Stimulated activated CD4-positive, alpha-beta T cell treated with anti-CD3 and anti-CD28 coated beads, Interleukin-12 subunit alpha, Interleukin-12 subunit beta, amount 100 ng/mL, for 24 hours (primary cell): Measurements from ENCODE around the gene EMILIN2.
"Not testable (repeated sequence)": the region's sequence is repeated elsewhere in the genome, so short reads cannot be mapped to it uniquely, and the experiment has no call there.

ENCODE experiments used
- DNase-seq, 2 experiments: peaks; one replicate each; pipeline ENCODE4 v3.0.0-alpha.2; 2020; ENCODE audit warnings: low read depth in 2 of 2

Gene EMILIN2

DNA sequence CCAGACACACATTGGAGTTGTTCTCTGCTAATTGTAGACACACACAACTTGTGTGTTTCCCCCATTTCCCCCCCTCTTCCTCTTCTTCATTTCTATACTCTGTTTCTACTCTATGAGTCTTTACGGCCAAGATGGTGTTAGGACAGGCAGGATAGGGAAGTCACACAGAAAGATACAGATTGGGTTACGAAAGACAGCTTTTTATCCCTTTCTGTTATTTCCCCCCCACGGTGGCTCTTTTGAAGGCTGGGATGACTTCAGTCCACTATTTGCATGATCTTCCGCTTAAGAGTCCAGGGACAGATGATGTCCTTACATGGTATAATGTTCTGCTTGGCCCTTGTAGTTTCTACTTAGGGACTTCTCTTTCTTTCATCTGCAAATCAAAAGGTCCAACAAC lies 1.6 kb upstream of the EMILIN2 start:
- no peak for DNase-seq

DNA sequence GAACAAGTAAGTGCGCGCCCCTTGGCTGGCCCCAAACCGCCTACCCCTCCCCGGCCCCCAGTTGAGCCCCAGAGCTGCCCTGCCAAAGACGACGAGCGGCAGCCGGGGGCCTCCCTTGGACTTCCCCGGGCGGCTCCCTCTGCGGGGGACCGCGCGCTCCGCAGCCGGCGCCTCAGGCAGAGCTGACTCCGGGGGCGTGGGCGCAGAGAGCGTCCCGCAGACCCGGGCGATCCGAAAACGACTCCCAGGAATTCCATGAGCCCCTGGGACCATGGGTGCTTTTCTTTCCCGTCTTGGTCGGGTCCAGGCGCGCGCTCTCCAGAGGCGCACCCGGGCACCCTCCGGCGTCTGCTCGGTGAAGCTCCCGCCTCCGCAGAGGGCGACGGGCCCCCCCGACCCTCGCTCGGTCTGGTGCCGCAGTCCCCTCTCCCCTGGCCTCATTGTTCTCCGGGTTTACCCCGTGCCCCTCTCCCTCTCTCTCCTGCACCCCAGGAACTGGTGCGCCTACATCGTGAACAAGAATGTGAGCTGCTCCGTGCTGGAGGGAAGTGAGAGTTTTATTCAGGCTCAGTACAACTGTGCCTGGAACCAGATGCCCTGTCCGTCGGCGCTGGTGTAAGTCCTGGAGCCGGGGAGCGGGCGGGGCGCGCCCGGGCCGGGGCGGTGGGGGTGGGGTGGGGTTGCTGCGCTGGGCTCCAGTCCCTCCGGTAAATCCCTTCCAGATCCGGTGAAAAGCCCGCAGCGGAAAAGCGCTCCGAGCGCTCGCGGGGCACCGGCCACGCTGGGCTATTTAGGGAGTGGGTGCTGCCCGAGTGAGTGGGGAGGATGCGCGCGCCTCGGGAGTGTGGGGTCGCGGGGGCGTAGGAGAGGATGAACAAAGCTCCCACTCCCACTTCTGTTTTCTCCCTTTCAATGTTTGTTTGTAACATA lies 776 bp downstream of the EMILIN2 start:
- DNase-seq = peak in 1 of 2 experiments; percentile 29

DNA sequence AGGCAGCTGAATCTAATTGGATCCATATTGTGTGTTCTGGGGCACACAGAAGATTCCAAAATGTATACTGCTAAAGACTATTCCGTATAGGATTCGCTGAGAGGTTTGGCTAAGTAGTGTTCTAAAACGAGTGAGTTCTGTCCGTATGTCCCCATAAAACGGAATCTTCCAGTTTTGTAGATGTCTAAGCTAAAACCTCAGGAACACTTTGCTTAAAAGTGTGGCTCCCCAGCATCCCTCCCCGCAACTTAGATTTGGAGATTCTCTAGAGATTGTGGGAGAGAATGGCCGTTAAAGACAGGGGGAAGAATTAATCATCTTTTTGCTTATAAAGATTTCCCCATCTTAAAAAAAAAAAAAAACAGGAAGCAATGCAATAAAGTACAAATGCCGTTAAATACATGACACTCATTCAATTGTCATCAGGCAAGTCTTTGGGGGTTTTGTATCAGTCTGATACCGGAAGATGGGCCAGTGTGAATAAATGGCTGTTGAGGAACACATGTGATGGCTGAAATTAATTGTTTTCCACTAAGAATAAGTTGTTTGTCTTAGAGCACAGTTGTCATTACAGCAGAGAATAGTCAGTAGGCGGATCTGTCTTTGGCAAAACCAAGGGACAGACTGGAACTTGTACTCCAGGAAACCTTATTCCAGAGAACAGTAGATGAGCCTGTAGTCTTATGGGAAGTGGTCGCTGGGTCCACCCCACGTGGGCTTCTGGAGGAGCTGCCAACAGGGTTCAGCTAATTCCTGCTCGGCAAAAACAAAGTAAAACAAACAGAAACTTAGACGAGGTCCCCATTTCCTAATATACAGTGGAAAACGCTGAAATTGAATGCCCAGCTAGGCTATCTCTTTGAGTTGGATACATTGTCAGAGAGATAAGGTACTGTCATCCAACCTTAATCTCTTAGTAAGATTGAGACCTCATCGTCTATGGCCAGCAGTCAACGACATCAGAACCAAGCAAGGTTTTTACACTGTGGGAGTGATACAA lies 1.7 kb downstream of the EMILIN2 start:
- no peak for DNase-seq

DNA sequence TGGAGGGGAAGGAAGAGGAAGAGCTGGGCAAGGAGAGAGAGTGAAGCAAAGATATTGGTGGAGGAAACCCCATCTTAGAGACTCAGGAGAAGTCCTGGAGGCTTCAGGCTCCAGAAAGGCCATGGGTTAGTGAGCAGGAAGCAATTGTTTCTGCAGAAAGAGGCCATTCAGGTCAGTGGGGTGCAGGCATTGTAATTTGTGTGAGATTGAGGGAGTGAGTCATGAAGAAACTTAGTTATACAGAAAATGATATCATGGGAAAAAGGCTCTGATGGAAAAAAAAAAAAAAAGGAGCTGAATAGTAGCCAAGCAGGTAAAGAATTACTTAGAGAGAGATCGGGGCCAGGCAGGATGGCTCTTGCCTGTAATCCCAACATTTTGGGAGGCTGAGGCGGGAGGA lies 4.0 kb downstream of the EMILIN2 start:
- DNase-seq = no peak

DNA sequence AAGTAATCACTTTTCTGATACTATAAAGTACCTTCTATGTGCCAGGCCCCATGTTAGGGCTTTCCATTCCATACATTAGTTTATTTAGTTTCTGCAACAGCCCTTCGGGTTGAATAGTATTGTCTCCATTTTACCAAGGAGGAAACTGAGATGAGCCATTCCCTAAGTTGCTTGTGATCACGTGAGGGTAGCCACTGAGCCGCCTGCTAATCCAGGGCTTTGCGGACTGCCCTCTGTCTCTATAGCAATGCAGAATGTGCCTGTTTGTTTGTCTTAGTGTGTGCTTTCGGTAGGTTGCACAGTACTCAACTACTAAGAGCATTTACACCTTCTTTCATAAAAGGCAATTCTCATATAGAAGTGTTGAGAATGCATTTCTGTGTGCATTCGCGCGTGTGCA lies 5.0 kb downstream of the EMILIN2 start:
- no peak for DNase-seq

DNA sequence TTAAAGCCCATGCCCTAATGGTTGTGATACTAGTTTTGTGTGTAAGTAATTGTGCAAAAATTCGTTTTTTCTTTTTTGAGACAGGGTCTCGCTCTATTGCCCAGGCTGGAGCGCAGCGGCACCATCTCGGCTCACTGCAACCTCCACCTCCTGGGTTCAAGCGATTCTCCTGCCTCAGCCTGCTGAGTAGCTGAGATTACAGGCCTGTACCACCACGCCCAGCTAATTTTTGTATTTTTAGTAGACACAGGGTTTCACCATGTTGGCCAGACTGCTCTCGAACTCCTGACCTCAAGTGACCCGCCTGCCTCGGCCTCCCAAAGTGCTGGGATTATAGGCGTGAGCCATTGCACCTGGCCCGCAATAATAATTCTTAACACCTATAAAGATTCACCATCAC lies 5.7 kb downstream of the EMILIN2 start:
- not testable (repeated sequence) for DNase-seq

DNA sequence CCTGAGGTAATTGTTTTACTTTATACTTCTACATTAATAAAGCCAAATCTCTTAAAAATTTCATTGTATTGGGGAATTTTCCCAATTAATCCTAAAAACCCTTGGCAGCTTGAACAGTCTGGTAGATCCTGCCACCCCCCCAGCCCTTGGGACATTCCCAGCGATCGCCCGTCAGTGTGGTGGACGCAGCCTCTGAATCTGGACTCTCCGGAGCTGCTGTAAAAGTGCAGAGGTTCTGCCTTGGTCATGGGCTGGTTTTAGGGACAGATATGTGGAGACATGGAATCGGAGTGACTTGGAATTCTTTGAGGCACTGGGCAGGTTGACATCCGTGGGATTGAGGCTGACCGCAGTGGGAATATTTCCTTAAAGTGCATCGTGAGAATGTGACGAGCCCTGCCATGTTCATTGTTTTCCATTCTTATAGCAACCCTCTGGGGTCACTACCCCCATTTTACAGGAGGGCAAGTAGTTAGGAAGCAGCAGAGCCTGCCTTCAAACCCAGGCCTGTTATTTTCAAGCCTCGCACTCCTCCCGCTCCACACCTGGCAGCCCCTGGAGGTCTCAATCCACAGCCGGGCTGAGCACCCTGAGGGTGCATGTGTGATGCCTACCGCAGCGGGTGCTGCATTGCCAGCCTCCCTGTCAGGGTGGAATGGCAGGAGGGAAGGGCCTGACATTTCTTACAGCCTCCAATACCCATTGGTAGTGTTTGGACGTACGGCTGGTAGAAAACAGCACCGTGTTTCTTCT lies 6.5 kb downstream of the EMILIN2 start:
- no peak for DNase-seq

DNA sequence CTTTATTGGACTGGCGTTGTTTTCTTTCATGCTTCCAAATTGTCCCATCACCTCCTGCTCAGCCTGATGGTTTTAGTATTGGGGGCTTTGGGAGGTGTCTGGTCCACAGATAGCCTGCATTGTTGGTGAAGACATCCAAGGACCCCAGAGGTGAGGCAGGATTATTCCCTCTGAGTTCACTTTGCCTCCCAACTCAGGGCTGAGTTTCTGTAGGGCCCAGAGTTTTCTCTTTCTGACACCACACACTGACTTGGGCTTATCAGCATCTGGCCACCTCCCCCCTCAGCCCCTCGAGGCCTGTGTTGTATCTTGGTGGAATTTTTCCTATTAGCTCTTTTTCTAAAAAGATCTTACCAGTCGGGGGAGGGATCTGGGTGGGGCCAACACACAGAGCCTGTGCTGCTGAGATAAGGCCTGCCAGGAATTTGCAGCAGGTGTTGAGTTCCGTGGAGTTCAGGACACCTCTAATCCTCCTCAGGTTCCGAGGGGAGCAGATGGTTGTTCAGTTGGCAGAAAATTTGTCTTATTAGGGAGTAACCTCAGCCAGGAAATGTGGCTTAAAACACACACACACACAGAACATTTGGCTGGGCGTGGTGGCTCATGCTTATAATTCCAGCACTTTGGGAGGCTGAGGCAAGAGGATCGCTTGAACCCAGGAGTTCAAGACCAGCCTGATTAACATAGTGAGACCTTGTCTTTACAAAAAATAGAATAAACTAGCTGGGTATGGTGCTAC lies 7.3 kb downstream of the EMILIN2 start:
- DNase-seq = no peak

DNA sequence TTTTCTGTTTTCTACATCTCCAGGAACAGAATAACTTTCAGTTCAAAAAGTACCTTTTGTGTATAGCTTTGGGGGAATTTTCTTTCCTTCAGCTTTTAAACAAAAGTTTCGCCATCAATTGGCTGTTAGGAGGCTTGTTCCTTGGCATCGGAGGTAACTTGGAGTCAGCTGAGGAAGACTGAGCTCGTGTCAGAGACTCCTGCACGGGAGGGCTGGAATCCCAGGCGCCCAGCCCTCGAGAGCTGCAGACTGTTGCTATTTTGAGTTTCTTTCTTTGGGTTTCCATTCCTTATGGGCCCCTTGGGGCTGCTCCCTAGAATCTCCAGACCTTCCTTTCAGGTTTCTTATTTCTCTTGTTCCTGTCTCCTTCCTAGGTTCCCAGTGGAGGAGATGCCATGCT lies 8.1 kb downstream of the EMILIN2 start:
- no peak for DNase-seq

DNA sequence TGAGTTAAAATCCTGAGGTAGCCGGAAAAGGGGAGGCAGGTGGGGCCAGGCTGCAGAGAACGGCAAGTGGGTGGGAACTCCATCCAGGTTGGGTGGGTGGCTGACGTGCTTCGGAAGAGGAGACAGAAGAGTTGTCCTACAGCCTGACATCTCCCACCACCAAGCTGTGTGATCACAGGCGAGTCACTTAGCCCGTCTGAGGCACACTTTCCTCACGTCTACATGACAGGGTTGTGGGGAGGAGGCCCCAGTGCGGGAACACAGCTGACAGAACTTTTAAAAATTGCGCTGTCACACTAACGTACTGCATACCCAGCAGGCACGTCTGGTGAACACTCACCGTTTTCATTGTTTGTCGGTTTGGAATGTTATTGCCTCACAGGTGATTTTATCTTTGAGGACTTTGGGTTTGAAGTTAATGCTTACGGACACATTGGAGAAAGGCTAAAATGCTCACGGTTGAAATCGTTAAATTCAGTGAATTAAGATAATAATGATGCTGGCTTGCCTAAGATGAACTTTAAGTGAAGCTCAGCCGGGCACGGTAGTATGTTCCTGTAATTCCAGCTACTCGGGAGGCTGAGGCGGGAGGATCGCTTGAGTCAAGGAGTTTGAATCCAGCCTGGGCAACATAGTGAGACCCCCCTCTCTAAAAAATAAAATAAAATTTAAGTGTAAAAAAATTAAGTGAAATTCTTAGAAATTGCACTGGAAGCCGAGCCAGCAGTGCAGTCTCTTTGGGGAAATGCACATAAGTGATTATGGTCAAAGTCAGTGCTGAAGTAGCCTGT lies 8.9 kb downstream of the EMILIN2 start:
- DNase-seq = no peak

DNA sequence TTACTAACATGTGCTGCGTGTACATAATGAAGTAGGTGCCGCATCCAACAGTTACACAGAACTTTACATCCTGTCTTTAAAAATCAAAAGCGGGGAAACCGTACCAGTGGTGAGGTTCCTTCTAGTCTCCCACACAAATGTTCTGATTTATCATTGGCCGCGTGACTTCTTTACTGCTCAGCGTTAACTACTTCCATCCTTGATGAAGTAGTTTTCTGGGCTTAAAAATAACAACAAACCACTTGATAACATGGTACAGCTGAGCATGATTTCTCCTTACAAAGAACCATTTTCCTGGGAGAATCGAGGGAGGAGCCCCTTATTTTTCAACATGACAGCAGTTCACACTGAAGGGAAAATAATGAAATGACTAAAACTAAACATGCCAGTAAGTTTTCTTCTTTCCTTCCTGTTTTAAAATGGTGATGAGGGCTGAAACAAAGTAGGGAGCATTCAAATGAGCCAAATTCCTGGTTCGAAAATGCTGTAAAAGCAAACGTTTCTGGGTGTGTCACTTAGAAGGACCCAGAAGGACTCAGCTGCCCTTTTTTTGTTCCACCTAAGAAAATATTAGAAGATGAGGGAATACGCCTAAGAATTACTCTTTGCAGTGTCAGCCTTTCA lies 9.9 kb downstream of the EMILIN2 start:
- no peak for DNase-seq

DNA sequence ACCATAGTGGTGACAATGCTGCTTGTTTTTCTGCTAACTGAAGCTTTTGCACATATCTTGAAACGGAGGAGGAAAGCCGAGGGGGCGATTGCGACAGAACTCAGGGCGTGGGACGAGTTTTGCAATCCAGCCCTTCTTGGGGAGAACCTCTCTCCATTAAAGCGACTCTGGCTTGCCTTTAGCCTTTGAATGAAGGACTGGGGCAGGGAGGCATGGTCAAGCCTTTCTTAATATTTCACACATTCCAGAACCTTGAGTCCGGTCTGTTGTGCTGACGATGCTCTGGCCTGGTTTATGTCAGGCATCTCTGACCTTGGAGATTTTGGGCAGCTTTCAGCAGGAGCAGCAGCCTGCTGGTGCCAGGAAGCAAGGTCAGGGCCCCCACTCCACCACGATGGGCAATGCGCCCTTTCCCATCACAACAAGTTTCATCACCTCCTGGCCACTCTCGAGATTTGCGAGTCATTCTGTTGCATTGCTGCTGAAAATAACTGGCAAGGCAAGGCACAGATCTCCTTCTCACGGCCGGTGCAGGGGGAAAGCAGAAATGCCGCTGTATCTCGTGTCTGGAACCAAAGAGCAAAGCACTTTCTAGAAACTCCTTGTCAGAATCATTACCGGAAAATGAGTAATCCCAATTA lies 10.8 kb downstream of the EMILIN2 start:
- DNase-seq = no peak

DNA sequence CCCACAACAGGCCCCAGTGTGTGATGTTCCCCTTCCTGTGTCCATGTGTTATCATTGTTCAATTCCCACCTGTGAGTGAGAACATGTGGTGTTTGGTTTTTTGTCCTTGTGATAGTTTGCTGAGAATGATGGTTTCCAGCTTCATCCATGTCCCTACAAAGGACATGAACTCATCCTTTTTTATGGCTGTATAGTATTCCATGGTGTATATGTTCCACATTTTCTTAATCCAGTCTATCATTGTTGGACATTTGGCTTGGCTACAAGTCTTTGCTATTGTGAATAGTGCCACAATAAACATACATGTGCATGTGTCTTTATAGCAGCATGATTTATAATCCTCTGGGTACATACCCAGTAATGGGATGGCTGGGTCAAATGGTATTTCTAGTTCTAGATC lies 13.6 kb downstream of the EMILIN2 start:
- not testable (repeated sequence) for DNase-seq

DNA sequence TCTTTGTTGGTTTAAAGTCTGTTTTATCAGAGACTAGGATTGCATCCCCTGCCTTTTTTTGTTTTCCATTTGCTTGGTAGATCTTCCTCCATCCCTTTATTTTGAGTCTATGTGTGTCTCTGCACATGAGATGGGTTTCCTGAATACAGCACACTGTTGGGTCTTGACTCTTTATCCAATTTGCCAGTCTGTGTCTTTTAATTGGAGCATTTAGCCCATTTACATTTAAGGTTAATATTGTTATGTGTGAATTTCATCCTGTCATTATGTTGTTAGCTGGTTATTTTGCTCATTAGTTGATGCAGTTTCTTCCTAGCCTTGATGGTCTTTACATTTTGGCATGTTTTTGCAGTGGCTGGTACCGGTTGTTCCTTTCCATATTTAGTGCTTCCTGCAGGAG lies 17.2 kb downstream of the EMILIN2 start:
- DNase-seq = not testable (repeated sequence)

DNA sequence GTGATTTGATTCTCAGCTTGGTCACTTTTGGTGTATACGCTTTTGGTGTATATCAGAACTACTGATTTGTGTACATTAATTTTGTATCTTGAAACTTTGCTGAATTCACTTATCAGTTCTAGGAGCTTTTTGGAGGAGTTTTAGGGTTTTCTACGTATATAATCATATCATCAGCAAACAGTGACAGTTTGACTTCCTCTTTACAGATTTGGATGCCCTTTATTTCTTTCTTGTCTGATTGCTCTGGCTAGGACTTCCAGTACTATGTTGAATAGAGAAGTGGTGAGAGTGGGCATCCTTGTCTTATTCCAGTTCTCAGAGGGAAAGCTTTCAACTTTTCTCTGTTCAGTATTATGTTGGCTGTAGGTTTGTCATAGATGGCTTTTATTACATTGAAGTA lies 19.7 kb downstream of the EMILIN2 start:
- DNase-seq = not testable (repeated sequence)

DNA sequence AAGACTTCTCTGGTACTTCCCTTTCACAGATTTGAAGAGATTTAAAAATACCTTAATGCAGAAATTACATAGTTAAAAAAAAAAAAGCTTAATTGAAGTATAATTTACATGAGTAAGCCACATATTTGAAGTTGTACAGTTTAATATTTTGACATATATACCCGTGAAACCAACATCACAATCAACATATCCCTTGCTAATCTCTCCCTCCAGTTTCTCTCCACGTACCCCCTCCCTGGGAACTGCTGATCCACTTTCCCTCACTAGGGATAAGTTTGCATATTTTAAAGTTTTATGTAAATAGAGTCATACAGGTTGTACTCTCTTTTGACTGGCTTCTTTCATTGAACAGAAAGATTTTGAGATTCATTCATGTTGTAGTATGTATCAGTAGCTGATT lies 22.4 kb downstream of the EMILIN2 start:
- DNase-seq = no peak

DNA sequence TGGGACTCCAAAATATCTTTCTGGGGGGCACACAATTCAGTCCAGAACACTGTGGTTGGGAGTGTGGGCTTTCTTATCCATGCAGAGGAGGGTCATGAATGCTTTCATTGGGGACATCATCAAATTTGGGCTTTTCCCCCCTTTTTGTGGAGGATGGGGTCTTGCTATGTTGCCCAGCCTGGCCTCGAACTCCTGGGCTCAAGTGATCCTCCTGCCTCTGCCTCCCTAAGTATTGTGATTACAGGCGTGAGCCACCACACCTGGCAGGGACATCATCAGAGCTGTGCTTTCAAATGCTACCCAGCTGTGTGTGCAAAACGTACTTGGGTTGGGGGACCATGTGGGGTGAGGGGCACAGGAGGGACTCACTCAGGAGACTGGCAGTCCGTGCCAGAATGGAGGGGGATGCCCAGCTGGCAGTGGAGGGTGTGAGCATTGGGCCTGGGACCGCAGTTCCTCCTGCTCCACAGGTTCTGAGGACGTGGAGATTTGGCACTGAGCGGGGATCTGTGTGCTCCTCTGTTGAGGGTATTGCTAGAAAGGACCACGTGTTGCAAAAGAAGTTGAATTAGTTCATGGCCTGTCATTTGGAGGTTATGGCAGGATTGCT lies 24.4 kb downstream of the EMILIN2 start:
- no peak for DNase-seq

DNA sequence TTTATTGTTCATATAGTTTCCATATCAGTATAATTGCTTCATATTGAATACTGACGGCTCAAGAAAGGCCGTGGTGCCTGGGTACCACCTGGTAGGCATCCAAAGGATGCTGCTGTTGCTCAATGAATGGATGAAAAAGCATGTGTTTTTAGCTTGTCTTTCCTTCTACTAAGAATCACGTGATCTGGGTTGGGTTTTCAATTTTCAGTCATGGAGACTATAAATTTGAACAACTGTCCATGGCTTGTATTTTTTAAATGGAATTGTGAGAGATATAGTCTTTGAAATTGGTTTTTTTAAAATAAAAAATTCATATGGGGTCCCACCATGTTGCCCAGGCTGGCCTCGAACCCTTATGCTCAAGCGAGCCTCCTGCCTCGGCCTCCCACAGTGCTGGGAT lies 25.3 kb downstream of the EMILIN2 start:
- DNase-seq = no peak

DNA sequence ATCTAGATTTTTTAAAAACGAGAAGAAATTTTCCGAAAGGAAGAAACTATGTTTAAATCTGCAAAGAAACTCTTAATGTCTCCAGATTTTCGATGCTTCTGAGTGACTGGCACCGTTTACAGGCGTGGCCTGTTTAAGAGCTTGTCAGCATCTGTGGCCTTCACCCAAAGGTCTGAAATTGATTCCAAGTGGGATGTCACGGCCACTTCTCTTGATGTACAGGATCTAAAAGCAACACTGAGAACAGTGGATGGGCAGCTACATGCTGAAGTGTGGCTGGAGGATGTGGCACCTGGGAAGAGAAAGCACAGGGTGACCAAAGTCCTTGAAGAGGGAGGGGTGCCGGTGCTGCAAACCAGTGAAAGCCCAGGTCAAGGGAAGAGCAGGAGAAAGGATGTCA lies 28.0 kb downstream of the EMILIN2 start:
- no peak for DNase-seq
